ENCODE data around the gene TARS2.

- TF ChIP-seq, protein P1, sequence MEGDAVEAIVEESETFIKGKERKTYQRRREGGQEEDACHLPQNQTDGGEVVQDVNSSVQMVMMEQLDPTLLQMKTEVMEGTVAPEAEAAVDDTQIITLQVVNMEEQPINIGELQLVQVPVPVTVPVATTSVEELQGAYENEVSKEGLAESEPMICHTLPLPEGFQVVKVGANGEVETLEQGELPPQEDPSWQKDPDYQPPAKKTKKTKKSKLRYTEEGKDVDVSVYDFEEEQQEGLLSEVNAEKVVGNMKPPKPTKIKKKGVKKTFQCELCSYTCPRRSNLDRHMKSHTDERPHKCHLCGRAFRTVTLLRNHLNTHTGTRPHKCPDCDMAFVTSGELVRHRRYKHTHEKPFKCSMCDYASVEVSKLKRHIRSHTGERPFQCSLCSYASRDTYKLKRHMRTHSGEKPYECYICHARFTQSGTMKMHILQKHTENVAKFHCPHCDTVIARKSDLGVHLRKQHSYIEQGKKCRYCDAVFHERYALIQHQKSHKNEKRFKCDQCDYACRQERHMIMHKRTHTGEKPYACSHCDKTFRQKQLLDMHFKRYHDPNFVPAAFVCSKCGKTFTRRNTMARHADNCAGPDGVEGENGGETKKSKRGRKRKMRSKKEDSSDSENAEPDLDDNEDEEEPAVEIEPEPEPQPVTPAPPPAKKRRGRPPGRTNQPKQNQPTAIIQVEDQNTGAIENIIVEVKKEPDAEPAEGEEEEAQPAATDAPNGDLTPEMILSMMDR (IDR thresholded peaks at IDR 0.05), result no peak
- TF ChIP-seq POLR2A (IDR thresholded peaks at IDR 0.05; ENCODE audit: low read length) (no peak), EP300 (IDR thresholded peaks at IDR 0.05) (no peak), RNF2 (IDR thresholded peaks at IDR 0.05; ENCODE audit: borderline replicate concordance, low read depth) (no peak), RCOR1 (IDR thresholded peaks at IDR 0.05; ENCODE audit: low read depth, low read length) (no peak), REST (IDR thresholded peaks at IDR 0.05) (no peak), BHLHE40 (IDR thresholded peaks at IDR 0.05; ENCODE audit: low read depth, low read length) (no peak), CHD4 (IDR thresholded peaks at IDR 0.05; ENCODE audit: borderline replicate concordance) (no peak), JUN (IDR thresholded peaks at IDR 0.05) (no peak), CHD2 (IDR thresholded peaks at IDR 0.05; ENCODE audit: low read length, partially characterized antibody) (no peak), MYC (IDR thresholded peaks at IDR 0.05; ENCODE audit: borderline replicate concordance, low read length) (no peak)
- TF ChIP-seq, protein P2, sequence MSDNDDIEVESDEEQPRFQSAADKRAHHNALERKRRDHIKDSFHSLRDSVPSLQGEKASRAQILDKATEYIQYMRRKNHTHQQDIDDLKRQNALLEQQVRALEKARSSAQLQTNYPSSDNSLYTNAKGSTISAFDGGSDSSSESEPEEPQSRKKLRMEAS (IDR thresholded peaks at IDR 0.05), result no peak
- TF ChIP-seq, protein P3, sequence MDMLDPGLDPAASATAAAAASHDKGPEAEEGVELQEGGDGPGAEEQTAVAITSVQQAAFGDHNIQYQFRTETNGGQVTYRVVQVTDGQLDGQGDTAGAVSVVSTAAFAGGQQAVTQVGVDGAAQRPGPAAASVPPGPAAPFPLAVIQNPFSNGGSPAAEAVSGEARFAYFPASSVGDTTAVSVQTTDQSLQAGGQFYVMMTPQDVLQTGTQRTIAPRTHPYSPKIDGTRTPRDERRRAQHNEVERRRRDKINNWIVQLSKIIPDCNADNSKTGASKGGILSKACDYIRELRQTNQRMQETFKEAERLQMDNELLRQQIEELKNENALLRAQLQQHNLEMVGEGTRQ (IDR thresholded peaks at IDR 0.05), result no peak
These were observed 7.3 kb upstream of the TARS2 start for GRCh38 chr1:150479927-150480352.
